Left lobe of liver (tissue), 2 donors: ENCODE results near the gene GSKIP. TPM values are rescaled to one million over a fixed set of nuclear protein-coding genes. Genes with fewer than 3 reads are reported as not detected.

Experiments
- ATAC-seq: fragments of 200-7000 bp; cut with Tn5 transposase; one replicate; pipeline ENCODE4 v1.9.1; 2020; ENCODE audit warnings: mild to moderate bottlenecking, moderate library complexity
- DNase-seq: peaks from one replicate; pipeline ENCODE4 v3.0.0-alpha.2; 2020; ENCODE audit warnings: low spot score
- total RNA-seq: library from RNA; stranded (reverse); gene quantifications from one replicate; pipeline ENCODE4 v1.2.1, GENCODE V29; 2021
- donor health status: DM: no; HTN: no; CAD: no; lungs with moderate emphysema.
- donor health status: DM: no; HTN: yes; CAD: no.

Gene GSKIP
- total RNA-seq, 1 donor from 2014 or later = 12.7 TPM

GRCh38 chr14:96373538-96373937 lies 10.2 kb downstream of the GSKIP start:
- DNase-seq = no peak
- ATAC-seq = no peak

- ATAC-seq (no peak), DNase-seq (no peak)
Observed at GRCh38 chr14:96376093-96376492, 12.8 kb downstream of the GSKIP start.

GRCh38 chr14:96380735-96381134 lies 17.4 kb downstream of the GSKIP start:
- no peak for DNase-seq
- ATAC-seq = no peak

GRCh38 chr14:96383445-96383844 lies 20.1 kb downstream of the GSKIP start:
- no peak for DNase-seq
- no peak for ATAC-seq

GRCh38 chr14:96384053-96384452 lies 20.7 kb downstream of the GSKIP start:
- DNase-seq = no peak
- ATAC-seq = peak; percentile 75

- ATAC-seq = no peak
- DNase-seq = no peak
Observed at GRCh38 chr14:96384740-96385139, 21.4 kb downstream of the GSKIP start.

GRCh38 chr14:96385385-96385784 lies 22.1 kb downstream of the GSKIP start:
- ATAC-seq (no peak), DNase-seq (no peak)

- no peak for ATAC-seq
- no peak for DNase-seq
Observed at GRCh38 chr14:96390965-96391292, 27.6 kb downstream of the GSKIP start.

GRCh38 chr14:96391293-96392118 lies 28.2 kb downstream of the GSKIP start:
- peak; percentile 96 for ATAC-seq
- peak; percentile 99 for DNase-seq

- DNase-seq = no peak
Observed at GRCh38 chr14:96393071-96393691, 29.9 kb downstream of the GSKIP start.

GRCh38 chr14:96394047-96394815 lies 30.9 kb downstream of the GSKIP start:
- ATAC-seq = no peak
- DNase-seq = no peak

More at GRCh38 chr14:96393071-96393691, 29.9 kb downstream of the GSKIP start:
- no peak for ATAC-seq

- ATAC-seq = no peak
Observed at GRCh38 chr14:96398432-96398831, 35.1 kb downstream of the GSKIP start.

GRCh38 chr14:96398921-96399320 lies 35.6 kb downstream of the GSKIP start:
- ATAC-seq = no peak
- no peak for DNase-seq

More at GRCh38 chr14:96398432-96398831, 35.1 kb downstream of the GSKIP start:
- DNase-seq = no peak

GRCh38 chr14:96399405-96399804 lies 36.1 kb downstream of the GSKIP start:
- no peak for DNase-seq
- no peak for ATAC-seq

GRCh38 chr14:96400495-96400894 lies 37.2 kb downstream of the GSKIP start:
- DNase-seq = no peak
- ATAC-seq = no peak

- DNase-seq (no peak), ATAC-seq (no peak)
Observed at GRCh38 chr14:96403409-96403808, 40.1 kb downstream of the GSKIP start.

- ATAC-seq (no peak), DNase-seq (no peak)
Observed at GRCh38 chr14:96405677-96406076, 42.4 kb downstream of the GSKIP start.

- no peak for DNase-seq
- no peak for ATAC-seq
Observed at GRCh38 chr14:96407935-96408570, 44.7 kb downstream of the GSKIP start.

GRCh38 chr14:96408608-96409007 lies 45.3 kb downstream of the GSKIP start:
- DNase-seq (no peak), ATAC-seq (no peak)

GRCh38 chr14:96409701-96410100 lies 46.4 kb downstream of the GSKIP start:
- no peak for DNase-seq
- no peak for ATAC-seq

- DNase-seq (no peak), ATAC-seq (no peak)
Observed at GRCh38 chr14:96410119-96410518, 46.8 kb downstream of the GSKIP start.
